MV-4-11 (cell line): ENCODE data around the gene ARAP3.

Experiments
- DNase-seq: peaks from one replicate; lab custom pipeline; 2025; lab: John Stamatoyannopoulos, UW

ARAP3 gene

DNA sequence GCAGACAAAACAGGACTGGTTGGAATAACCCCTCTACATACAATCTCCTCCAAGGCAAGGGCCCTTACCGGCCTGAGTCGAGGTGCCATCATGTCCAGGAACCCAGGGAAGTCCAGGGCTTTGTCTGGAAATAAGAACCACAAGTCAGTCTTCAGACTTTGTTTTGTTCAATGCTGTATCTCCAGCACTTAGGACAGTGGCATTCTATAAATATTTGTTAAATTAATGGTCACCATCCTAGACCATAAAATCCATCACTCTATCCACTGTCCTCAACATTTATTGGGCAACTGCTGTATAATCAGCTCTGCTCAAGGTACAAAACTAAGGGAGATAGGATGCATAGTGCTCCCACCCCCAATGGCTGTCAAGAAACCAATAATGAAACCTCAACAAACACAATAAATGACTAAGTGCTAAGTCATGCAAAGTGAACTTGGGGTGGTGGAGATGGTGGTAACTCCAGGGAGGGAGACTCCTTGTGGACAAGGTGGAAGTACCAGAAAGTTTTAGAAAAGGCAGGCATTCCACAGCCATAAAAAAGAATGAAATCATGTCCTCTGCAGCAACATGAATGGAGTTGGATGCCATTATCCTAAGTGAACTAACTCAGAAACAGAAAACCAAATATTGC, 40.3 kb downstream of the ARAP3 start:
- peak; percentile 55 for DNase-seq

DNA sequence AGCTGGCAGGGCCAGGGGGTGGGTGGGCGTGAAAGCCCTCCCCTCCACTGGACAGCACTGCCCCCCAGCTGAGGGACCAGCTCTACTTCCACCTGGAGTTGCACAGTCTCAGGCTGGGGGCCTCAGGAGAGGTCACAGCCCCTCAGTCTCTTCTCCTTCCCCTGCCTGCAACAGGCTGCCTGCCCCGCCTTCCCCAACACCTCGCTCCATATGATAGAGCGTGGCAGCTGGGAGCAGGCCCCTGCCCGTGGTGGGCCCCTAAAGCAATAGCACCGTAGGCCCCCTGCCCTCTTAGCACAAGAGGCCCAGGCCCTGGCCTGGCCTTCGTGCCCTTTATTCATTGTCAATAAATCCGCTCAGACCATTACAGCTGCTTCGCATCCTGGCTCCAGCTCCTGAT, 41.3 kb downstream of the ARAP3 start:
- DNase-seq = no peak

DNA sequence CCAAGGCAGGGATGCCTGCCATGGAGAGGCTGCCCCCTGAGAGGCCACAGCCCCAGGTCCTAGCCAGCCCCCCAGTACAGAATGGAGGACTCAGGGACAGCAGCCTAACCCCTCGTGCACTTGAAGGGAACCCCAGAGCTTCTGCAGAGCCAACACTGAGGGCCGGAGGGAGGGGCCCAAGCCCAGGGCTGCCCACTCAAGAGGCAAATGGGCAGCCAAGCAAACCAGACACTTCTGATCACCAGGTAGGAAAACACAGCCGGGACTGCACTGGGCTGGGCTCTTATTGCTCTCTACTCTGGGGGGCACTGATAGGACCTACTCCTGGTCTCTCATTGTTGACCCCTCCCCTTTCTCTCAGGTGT, 42.0 kb downstream of the ARAP3 start:
- DNase-seq = no peak

DNA sequence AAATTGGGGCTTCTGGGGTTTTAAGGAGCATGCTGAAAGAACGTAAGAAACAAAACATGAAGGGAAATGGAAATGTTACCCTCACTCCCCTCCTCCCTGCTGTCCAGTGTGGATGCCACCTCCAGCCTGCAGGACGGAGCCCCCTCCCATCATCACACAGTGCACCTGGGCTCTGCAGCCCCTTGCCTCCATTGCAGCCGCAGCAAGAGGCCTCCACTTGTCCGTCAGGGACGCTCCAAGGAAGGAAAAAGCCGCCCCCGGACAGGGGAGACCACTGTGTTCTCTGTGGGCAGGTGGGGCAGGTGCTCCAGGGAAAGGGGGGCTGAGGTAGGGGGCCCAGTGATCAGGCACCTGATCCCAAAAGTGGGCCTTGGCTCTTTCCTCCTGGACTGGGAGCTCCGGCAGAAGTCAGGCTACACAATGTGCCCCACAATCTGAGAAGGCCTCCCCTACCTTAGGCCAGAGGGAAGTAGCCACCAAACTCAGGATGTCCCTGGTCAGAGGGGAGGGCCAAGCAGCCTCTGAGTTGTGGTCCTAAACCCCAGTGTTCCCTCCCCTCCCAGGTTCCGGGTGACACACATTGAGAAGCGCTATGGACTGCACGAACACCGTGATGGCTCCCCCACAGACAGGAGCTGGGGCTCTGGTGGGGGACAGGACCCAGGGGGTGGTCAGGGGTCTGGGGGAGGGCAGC, 42.5 kb downstream of the ARAP3 start:
- no peak for DNase-seq

DNA sequence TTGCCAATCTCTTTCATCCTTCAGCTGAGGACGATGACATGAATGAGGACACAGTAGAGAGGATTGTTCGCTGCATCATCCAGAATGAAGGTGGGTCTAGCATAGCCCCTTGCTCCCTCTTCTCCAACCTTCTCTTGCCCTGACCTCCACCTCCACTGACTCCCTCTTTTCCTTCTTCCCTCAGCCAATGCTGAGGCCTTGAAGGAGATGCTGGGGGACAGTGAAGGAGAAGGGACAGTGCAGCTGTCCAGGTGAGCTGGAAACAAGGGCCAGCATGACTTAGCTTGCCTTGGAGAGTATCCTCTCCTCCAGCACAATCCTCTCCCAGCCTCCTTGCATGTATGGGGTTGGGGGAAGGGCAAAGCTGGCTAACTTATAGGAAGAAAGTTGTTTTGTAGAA, 43.3 kb downstream of the ARAP3 start:
- no peak for DNase-seq

DNA sequence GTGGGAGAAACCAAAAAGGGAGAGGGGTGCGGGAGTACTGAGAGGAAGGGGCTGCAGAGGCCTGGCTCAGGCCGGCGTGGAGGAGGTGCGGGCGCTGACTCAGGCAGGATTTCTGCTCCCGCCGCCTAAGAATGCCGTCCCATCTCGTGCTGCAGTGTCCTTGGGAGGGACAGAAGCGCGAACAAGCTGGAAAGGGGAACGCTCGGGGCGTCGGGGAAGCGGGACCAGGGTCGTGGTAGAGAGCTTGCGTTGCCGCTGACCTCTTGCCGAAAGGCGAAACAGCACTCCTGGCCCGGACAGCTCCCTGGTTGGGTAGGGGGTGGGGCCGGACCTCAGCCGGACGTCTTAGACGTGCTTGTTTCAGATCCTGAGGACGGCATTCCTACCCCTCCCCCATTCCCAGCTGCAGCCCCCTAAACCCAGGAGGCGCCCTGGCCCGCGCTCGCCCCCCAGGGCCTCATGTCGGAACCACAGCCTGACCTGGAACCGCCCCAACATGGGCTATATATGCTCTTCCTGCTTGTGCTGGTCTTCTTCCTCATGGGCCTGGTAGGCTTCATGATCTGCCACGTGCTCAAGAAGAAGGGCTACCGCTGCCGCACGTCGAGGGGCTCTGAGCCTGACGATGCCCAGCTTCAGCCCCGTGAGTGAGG, 44.1 kb downstream of the ARAP3 start:
- DNase-seq = peak; percentile 88

DNA sequence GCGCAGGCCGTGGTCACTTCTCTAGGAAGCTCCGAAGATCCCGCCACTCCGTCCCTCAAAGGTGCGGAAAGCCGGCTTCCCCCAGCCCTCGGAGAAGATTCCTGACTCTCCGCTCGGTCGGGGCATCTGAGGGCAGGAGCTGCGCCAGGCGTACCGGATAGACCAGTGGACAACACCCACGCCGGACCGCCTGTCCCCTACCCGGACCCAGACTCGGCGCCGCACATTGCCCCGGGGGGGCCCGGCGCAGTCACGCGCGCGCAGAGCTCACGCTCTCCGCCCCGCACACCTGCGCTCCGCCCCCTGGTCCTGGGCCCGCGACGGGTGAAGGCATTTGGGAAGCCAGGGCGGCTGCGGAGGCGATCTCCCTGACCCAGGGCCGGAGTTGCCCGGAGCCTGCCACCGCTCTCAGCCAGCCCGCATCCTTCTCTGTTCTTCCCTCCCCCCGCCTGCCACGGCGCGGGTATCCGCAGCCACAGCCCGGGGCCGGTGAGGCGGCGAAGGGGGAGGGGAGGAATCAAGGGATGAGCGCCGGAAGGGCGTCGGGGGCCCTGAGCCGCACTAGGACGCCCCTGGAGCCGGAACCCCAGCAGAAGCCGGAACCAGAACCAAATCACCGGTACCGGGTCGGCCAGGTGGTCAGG, 44.8 kb downstream of the ARAP3 start:
- no peak for DNase-seq

DNA sequence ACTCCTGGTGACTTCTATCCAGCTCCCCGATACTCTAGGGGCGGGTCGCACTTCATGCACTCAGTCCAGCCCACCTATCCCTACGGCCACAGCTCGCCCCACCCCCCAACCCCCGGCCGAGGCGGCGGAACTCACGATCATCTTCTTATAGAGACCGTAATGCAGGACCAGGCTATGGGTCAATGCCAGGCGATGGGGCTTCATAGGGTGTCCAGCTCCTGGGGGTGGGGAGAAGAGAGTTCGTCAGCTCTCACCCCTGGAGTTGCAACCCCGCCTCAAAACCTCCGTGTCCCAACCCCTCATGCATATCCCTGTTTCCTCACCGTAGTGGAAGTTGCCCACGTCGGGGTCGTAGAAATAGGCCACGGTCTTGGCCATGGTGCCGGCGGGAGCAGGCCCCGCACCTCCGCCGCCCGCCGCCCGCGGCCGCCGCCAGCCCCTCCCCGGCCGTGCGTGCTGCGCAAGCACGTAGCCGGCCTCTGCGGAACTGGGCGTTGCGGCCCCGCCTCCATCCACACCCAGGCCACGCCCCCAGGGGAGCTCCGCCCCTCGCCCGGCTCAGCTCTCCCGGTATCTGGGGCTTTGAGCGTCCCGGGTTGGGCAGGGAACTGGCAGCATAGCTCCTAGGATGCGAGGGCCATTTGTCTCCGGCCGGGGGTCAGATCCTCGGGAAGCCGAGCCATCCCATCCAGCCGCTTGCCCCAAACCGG, 45.5 kb downstream of the ARAP3 start, which contains the start of the genes HDAC3 and RELL2:
Gene HDAC3 (minus strand): TSS at position 437 of the 710 bp plus-strand sequence. CDS start 59 bp downstream, at position 378.
Gene RELL2 (plus strand): TSS at position 585 of the 710 bp plus-strand sequence. CDS start 1,229 bp downstream, outside the sequence.
- peak; percentile 83 for DNase-seq

DNA sequence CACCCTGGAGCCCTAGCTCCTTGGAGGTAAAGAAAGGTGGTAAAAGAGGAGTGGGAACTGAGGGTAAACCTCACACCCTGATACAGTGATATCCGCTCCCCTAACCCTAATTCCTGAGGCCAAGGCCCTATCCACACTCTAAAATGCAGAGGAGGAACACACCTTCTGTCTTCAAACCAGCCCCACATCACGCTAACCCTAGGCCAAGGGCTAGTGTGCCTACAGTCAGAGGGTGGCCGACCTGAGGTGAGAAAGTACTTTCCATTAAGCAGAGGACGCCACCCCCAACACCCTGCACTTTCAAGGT, 46.0 kb downstream of the ARAP3 start:
- DNase-seq = no peak

DNA sequence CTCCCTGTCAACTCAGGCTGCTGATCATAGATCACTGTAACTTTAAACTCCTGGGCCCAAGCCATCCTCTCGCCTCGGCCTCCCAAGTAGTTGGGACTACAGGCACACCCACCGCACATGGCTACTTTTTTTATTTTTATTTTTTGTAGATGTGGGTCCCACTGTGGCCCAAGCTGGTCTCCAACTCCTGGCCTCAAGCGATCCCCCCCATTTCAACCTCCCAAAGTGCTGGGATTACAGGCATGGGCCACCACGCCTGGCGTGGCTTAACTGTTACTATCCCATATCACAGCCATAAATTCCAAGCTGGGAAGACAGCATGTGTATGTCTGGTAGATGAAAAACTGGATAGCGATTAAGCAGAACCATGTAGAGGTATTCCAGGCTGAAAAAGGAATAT, 46.4 kb downstream of the ARAP3 start:
- no peak for DNase-seq

DNA sequence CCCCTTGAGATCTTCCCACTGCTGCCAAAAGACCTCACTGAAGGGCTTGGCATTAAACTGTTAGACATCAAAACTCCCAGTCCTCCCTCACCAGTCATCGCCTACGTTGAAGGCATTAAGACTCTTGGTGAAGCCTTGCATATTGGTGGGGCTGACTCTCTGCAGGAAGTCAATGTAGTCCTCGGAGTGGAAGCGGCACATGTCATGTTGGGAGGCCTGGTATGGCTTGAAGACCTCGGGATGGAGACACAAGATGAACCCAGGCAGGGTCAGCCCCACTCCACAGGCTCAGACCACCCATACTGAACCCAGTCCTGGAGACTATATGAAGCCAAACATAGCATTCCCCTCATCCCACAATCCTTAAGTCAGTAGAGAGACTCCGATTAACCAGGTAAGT, 47.3 kb downstream of the ARAP3 start:
- no peak for DNase-seq

DNA sequence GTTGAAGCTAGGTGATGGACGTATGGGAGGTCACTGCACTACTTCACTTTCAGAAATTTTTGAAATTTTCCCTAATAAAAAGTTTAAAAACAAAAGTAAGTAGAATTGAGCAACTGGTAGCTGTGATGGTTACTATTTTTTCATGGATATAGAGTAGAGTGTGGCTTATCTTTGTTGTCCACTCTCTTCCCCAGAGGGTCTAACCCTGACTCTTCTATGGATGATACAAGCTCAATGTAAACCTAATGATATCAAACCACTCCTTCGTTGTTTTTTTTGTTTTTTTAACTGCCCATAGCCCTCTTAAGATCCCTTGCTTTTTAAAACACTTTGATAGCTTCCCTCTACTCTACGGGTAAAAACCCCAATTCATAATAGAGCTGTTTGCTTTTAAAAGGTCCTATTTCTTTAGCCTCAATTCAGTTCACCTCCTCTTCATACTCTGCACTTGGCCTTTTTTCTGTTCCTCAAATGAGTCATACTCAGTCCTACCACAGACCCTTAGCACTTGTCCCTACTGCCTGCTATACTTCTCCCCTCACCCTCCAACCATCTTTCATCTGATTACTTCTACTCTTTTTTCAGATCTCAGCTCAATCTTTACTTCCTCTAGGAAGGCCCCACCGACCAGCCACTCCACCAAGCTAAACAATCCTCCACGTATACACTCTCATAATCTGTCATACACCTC, 48.0 kb downstream of the ARAP3 start:
- DNase-seq = peak; percentile 90

DNA sequence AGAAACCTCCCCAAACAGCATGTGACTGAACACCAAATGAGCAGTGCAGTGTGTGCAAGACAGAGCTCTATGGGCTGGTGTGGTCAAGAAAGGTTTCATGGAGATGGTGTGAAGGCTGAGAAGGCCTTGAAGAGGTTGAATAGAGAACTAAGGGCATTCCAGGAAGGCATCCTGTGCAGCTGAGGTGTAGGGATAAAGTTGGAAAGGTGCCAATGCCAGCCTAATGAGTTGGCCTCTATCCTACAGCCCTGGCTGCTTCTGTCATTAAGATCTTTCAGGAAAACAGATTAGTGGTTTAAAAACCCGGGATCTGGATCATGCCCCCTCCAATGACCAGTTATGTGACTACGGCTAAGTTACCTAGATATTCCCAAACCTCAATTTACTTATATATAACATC, 49.4 kb downstream of the ARAP3 start:
- no peak for DNase-seq

DNA sequence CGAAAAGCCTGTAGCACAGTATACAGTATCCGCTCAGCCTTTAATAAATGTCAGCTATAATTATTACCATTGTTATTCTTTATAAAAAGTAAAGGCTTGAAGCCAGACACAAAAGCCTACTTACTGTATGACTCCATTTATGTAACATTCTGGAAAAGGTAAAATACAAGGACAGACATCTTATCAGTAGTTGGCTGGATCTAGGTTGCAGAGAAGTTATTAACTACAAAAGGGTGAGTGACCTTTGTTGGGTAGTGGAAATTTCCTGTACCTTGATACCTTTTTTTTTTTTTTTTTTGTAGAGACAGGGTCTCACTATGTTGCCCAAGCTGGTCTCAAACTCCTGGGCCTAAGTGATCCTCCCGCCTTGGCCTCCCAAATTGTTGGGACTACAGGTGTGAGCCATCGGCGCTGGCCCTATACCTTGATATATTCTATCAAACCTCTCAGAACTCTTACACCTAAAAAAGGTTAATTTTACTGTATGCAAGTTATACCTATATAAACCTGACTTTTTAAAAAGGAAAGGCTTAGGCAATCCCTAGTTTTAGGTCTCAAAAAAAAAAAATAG, 51.4 kb downstream of the ARAP3 start:
- no peak for DNase-seq

DNA sequence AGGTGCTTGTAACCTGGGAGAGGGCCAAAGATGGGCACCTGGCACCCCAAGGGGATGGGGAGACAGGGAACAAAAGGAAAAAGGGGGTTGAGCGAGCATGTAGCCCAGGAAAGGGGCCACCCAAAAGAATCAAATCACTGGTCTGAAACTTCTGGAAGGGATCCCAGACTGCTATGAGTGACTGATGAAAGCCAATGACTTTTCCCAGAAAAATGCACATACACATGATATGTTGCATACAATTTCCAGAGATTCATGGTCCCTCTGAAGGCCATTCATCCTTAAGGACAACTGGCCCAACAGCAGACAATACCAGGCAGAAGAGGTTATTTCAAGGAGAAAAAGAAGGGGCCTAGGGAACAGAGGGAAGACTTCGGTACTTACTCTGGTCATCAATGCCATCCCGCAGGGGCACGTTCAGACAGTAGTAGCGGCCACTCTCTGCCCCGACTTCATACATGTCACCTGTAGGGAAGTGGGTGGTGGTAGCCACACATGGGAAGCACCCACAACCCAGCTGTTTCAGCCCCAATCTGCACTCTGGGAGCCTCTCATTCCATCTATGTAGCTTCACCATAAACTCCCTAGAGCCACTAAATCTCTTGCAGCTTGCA, 53.7 kb downstream of the ARAP3 start:
- no peak for DNase-seq

DNA sequence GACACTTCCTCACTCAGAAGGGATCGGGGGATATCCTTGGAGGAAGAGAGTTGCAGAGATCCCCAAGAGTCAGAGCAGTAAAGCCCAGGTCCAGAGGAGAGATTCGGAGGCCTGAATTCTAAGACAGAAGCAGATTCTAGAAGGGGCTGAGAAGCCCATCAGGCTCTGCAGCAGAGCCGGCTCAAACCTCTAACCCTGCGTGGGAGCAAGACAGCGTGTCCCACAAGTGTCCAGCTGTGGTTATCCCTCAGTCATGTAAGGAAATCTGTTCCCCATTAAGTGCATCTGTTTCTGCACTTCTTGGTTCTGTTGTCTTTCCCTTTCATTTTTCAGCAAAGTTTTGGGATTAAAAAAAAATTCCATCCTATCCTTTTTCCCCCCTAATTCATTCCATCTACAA, 58.4 kb downstream of the ARAP3 start:
- DNase-seq = peak; percentile 67

DNA sequence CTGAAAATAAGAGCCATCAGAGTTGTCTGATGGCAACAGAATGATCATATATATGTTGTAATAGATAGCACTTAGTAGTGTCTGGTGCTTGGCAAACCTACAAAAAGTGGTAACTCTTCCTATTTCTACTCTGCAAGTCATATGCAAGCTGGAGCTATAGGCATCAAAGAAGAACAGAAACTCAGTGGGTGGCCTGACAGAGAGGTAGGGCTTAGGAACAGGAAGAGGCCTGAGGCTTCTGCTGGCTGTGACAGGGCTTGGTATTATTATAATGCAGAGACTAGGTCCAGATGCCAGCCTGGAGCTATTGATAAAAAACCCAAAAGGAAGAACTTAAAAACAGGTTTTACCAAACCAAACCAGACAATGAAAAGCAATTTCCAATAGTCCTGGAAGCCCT, 58.8 kb downstream of the ARAP3 start:
- peak; percentile 99 for DNase-seq

DNA sequence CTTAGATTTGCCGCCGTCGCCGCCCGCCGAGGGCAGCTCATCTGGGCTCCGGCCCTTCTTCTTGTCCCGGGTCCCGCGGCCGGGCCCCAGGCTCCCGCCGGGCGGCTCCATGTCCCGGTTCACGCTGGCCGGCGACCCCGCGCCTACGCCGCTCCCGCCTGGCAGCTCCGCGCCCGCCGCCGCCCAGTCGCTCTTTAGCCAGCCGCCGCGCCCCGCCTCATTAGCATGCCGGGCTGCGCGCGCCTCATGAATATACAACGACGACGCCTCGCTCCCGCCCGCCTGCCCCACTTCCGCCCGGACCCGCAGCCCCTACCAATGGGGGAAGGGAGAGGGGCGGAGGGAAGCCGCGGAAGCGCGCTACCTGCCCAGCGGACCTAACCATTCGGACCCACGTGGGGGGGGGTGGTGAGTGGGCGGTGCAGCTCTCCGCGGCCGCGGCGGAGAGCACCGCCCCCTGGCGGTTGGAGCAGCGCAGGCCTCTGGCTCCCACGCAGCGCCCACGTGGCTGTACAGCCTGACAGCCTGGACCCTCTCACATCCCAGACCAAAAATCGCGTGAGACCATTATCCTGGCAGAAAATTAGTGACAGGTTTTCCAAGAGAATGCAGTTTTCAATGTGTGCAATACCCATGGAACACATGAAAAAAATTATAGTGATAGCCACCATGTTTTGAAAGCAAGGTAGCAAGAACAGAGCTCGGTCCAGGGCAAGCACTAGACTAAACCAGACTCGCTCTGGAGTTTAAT, 63.1 kb downstream of the ARAP3 start, which contains the start of gene DIAPH1:
Gene DIAPH1 (minus strand): TSS at position 197 of the 751 bp plus-strand sequence. CDS start 86 bp downstream, at position 111.
- DNase-seq = peak; percentile 92

DNA sequence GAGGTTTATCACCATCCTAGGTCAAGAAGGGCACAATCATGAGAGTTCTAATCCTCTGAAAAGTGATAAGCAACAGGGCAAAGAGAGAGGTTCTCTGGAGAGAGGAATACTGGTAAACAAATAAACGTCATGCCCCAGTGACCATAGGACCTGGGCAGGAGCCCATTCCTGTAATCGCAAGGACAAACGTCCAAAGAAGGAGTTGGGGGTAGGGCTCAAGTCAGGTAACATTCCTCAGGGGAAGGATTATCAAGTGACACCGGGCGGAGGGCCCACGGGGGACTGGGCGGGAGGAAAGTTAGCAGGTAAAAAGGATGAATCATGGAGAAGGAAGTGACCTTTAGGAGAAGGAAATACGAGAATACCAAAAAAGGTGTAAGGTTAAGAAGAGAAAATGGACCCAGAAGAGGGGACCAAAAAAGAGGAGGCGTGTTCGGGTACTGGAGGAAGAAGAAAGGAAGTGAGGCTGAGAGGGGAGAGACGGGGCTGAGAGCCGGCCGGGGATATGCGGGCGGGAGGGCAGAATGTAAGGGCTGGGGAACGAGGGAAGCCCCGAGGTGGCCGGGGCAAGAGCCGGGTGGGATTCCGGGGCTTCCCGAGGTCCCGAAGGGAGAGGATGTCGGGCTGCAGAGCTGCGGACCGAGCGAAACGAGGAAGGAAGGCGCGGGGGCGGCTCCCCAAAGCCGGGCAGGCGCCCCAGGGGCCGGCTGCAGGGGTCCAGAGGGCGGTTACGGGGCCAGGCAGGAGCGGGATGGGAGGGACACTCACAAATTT, 63.8 kb downstream of the ARAP3 start:
- DNase-seq = peak; percentile 22
